HUES6 (cell line): ENCODE data around the gene ANKH.
"Not testable (repeated sequence)": the region's sequence is repeated elsewhere in the genome, so short reads cannot be mapped to it uniquely, and the experiment has no call there.

Experiments
- H3K27ac ChIP-seq: 2 replicates; pipeline ENCODE4 v1.7.0; 2013; ENCODE audit warnings: low read depth, mild to moderate bottlenecking, low read length, inconsistent platforms
- H3K27me3 ChIP-seq: 2 replicates; pipeline ENCODE4 v1.6.1; 2013; ENCODE audit warnings: low read length; ENCODE audit not compliant: control insufficient read depth, insufficient read depth
- H3K36me3 ChIP-seq: 2 replicates; pipeline ENCODE4 v1.6.1; 2013; ENCODE audit warnings: low read length; ENCODE audit not compliant: control insufficient read depth, insufficient read depth
- H3K4me1 ChIP-seq: 2 replicates; pipeline ENCODE4 v1.6.1; 2013; ENCODE audit warnings: low read length; ENCODE audit not compliant: control insufficient read depth, insufficient read depth
- H3K4me3 ChIP-seq: 2 replicates; pipeline ENCODE4 v1.5.1; 2013; ENCODE audit warnings: low read depth, low read length
- H3K9ac ChIP-seq: one replicate; pipeline ENCODE4 v1.6.1; 2013; ENCODE audit warnings: mild to moderate bottlenecking, low read length
- H3K9me3 ChIP-seq: 2 replicates; pipeline ENCODE4 v1.6.1; 2013; ENCODE audit warnings: low read depth, low read length; ENCODE audit not compliant: control insufficient read depth, insufficient read depth

Gene ANKH

GRCh38 chr5:14882658-14883580 is 11.3 kb upstream of the ANKH start:
- H3K36me3 ChIP-seq = no peaks in the 10 kb centered on the region
- H3K9me3 ChIP-seq = no peaks in the 10 kb centered on the region
- no peak overlapping the region for H3K27ac ChIP-seq
- no peaks in the 10 kb centered on the region for H3K4me1 ChIP-seq
- H3K9ac ChIP-seq = no peak overlapping the region
- no peak overlapping the region for H3K4me3 ChIP-seq
- no peaks in the 10 kb centered on the region for H3K27me3 ChIP-seq

GRCh38 chr5:14881826-14882225 is 10.2 kb upstream of the ANKH start:
- Histone ChIP-seq H3K27ac (no peak overlapping the region), H3K36me3 (no peaks in the 10 kb centered on the region), H3K9ac (no peak overlapping the region), H3K9me3 (no peaks in the 10 kb centered on the region), H3K4me1 (no peaks in the 10 kb centered on the region), H3K4me3 (no peak overlapping the region), H3K27me3 (0 out of 2 replicates have a peak, but pooled peaks cover 2% of the 10 kb centered on the region)

GRCh38 chr5:14880688-14881087 is 9.1 kb upstream of the ANKH start:
- H3K27me3 ChIP-seq = peaks cover 2% of the 10 kb centered on the region; the same call in 1 of the 2 replicates
- no peaks in the 10 kb centered on the region for H3K36me3 ChIP-seq
- H3K9ac ChIP-seq = no peak overlapping the region
- H3K4me3 ChIP-seq = no peak overlapping the region
- no peaks in the 10 kb centered on the region for H3K4me1 ChIP-seq
- H3K9me3 ChIP-seq = no peaks in the 10 kb centered on the region
- no peak overlapping the region for H3K27ac ChIP-seq

- Histone ChIP-seq H3K27ac (no peak overlapping the region), H3K9me3 (no peaks in the 10 kb centered on the region), H3K4me1 (no peaks in the 10 kb centered on the region), H3K36me3 (no peaks in the 10 kb centered on the region), H3K9ac (no peak overlapping the region), H3K27me3 (peaks cover 2% of the 10 kb centered on the region; the same call in 1 of the 2 replicates), H3K4me3 (no peak overlapping the region)
Measured at GRCh38 chr5:14879937-14880589, 8.5 kb upstream of the ANKH start.

GRCh38 chr5:14879393-14879792 is 7.8 kb upstream of the ANKH start:
- Histone ChIP-seq H3K27me3 (peaks cover 3% of the 10 kb centered on the region), H3K27ac (no peak overlapping the region), H3K4me1 (no peaks in the 10 kb centered on the region), H3K9me3 (no peaks in the 10 kb centered on the region), H3K9ac (no peak overlapping the region), H3K36me3 (no peaks in the 10 kb centered on the region), H3K4me3 (no peak overlapping the region)

- not testable (repeated sequence) for H3K9me3 ChIP-seq, H3K4me3 ChIP-seq, H3K36me3 ChIP-seq, H3K9ac ChIP-seq, H3K4me1 ChIP-seq, H3K27ac ChIP-seq
- H3K27me3 ChIP-seq = peaks cover 13% of the 10 kb centered on the region
Measured at GRCh38 chr5:14878192-14878591, 6.6 kb upstream of the ANKH start.

GRCh38 chr5:14876095-14876494 is 4.5 kb upstream of the ANKH start:
- H3K4me3 ChIP-seq = no peak overlapping the region
- no peaks in the 10 kb centered on the region for H3K36me3 ChIP-seq
- H3K4me1 ChIP-seq = no peaks in the 10 kb centered on the region
- no peaks in the 10 kb centered on the region for H3K9me3 ChIP-seq
- no peak overlapping the region for H3K27ac ChIP-seq
- H3K27me3 ChIP-seq = peaks cover 24% of the 10 kb centered on the region
- H3K9ac ChIP-seq = no peak overlapping the region

GRCh38 chr5:14873790-14874189 is 2.2 kb upstream of the ANKH start:
- H3K27me3 ChIP-seq = peaks cover 47% of the 10 kb centered on the region
- H3K27ac ChIP-seq = no peak overlapping the region
- H3K4me1 ChIP-seq = peaks cover 8% of the 10 kb centered on the region; the same call in 1 of the 2 replicates
- no peak overlapping the region for H3K9ac ChIP-seq
- H3K4me3 ChIP-seq = no peak overlapping the region
- no peaks in the 10 kb centered on the region for H3K36me3 ChIP-seq
- H3K9me3 ChIP-seq = no peaks in the 10 kb centered on the region

GRCh38 chr5:14873093-14873492 is 1.5 kb upstream of the ANKH start:
- H3K4me3 ChIP-seq = peak overlapping the region; percentile 77; the same call in 1 of the 2 replicates

GRCh38 chr5:14872070-14872989 is 752 bp upstream of the ANKH start:
- Histone ChIP-seq H3K9me3 (no peaks in the 10 kb centered on the region), H3K9ac (no peak overlapping the region), H3K27me3 (peaks cover 49% of the 10 kb centered on the region), H3K36me3 (no peaks in the 10 kb centered on the region), H3K4me1 (peaks cover 8% of the 10 kb centered on the region; the same call in 1 of the 2 replicates), H3K27ac (no peak overlapping the region), H3K4me3 (peak overlapping the region; percentile 77)

More at GRCh38 chr5:14873093-14873492, 1.5 kb upstream of the ANKH start:
- Histone ChIP-seq H3K27ac (no peak overlapping the region), H3K36me3 (no peaks in the 10 kb centered on the region), H3K27me3 (peaks cover 49% of the 10 kb centered on the region), H3K9ac (no peak overlapping the region), H3K4me1 (peaks cover 8% of the 10 kb centered on the region; the same call in 1 of the 2 replicates), H3K9me3 (no peaks in the 10 kb centered on the region)
